Measurements from ENCODE around the gene CSGALNACT2.

The CSGALNACT2 gene

GRCh38 chr10:43230909-43231522 is 92.8 kb downstream of the CSGALNACT2 start:
- no peak for DNase-seq

DNA sequence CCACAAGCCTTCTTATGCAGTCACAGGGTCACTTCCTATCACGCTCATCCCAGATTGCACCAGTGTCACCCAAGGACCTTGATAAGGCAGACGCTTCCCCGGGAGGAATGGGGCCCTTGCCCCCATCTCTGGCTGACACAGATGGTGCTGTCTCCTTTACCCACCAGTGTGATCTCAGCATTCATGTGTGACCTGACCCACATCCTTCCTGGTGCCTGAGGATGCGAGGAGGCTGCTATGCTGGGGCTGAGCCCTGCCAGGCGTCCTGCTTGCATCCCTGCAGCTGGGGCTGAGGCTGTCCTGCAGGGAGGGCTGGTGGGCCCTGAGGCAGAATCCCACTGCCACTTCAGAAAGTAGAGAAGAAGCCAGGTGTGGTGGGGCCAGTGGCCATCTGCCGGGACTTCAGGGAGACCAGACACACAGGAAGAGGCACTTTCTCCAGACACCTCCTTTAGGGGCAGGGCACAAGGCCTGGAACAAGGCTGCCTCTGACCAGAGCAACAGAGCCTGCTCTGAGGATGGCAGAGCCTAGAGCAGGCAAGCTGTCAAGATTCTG is 93.4 kb downstream of the CSGALNACT2 start:
- no peak for DNase-seq

DNA sequence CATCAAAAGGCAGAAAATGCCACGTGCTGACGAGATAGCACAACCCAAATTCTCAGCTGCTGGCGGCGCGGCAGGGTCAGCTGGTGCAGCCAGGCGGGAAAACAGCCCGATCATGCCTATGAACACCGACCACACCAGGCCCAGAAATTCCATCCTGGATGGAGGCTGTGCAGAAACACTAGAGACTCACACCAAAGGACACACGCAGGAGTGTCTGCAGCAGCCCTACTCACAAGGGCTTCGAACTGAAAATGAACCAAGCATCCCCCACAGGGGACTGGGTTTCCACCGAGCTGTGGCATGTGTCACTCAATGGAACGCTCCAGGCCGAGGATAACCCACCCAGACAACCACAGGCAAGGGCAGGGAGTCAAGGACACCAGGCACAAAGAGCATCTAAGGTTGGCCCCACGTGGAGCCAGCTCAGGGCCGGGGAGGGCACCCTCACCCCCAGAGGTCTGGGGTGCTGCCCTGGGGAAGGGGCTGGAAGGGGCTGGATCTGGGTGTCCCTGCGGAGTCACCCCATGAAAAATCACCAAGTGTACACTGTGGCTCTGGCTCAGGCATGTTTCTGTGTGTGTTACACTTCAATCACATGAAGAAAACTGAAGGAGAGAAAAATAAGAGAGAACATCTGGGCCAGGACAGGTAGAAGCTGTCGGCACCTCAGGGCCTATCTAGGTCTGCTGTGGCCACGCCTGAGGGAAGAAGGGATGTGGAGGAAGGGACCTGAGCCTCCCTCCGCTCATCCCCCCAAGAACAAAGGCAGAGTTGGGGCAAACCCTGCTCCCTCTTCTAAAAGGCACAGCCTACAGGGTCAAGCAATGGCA is 95.6 kb downstream of the CSGALNACT2 start:
- DNase-seq, result no peak

- DNase-seq, result no peak
Measured at GRCh38 chr10:43234471-43235041, 96.3 kb downstream of the CSGALNACT2 start.
